DOHH2 (cell line): ENCODE results near the gene B4GALT4.

Experiments
- CTCF ChIP-seq: fragments of 200-600 bp; sonication (generic); IDR thresholded peaks from one replicate; pipeline ENCODE4 v1.5.1; 2014; ENCODE audit warnings: antibody characterized with exemption, mild to moderate bottlenecking, low read depth, low read length; ENCODE audit not compliant: poor library complexity, severe bottlenecking
- EZH2phosphoT487 ChIP-seq: fragments of 200-600 bp; sonication (generic); IDR thresholded peaks from 2 replicates; pipeline ENCODE4 v1.6.1; 2017; ENCODE audit warnings: borderline replicate concordance, mild to moderate bottlenecking, antibody characterized with exemption, low read length, moderate library complexity, mixed read lengths

- TF ChIP-seq CTCF (no peak), EZH2phosphoT487 (no peak)
Observed at GRCh38 chr3:119230745-119231144, 9.9 kb downstream of the B4GALT4 start.
